Skin of body (tissue), 1 donor: Measurements from ENCODE around the gene ARPC1B. TPM values are rescaled to one million over a fixed set of nuclear protein-coding genes. Genes with fewer than 3 reads are reported as not detected.

Experiments
- total RNA-seq: library from RNA; depleted of rRNA; stranded (reverse); fragments of >200 nt; gene quantifications from one replicate; pipeline ENCODE4 v1.2.3, GENCODE V29; 2014

ARPC1B gene
- total RNA-seq, 1 donor from 2014 or later: 42.1 TPM

Other genes with a start within 250 kb of the ARPC1B start
- 15.7 TPM for gene SMURF1, start 230.6 kb upstream of the ARPC1B start, total RNA-seq
- gene KPNA7, start 166.6 kb upstream of the ARPC1B start, total RNA-seq: not detected
- not detected for gene MYH16, start 101.9 kb upstream of the ARPC1B start, total RNA-seq
- gene ARPC1A, start 48.8 kb upstream of the ARPC1B start, total RNA-seq: 56.2 TPM
- gene PDAP1, start 33.9 kb downstream of the ARPC1B start, total RNA-seq: 14.3 TPM
- 55.2 TPM for gene BUD31, start 34.2 kb downstream of the ARPC1B start, total RNA-seq
- gene PTCD1, start 64.1 kb downstream of the ARPC1B start, total RNA-seq: 3.8 TPM
- gene CPSF4, start 64.2 kb downstream of the ARPC1B start, total RNA-seq: 18.1 TPM
- gene ATP5MF, start 91.4 kb downstream of the ARPC1B start, total RNA-seq: 191 TPM
- 13.3 TPM for gene ZNF789, start 98.2 kb downstream of the ARPC1B start, total RNA-seq
- 31.8 TPM for gene ZNF394, start 125.6 kb downstream of the ARPC1B start, total RNA-seq
- 6.2 TPM for gene ZKSCAN5, start 129.9 kb downstream of the ARPC1B start, total RNA-seq
- gene FAM200A, start 177.4 kb downstream of the ARPC1B start, total RNA-seq: 6.8 TPM
- gene ZNF655, start 183.9 kb downstream of the ARPC1B start, total RNA-seq: 77.3 TPM
- 0.89 TPM for gene TMEM225B, start 223.5 kb downstream of the ARPC1B start, total RNA-seq
- gene ZSCAN25, start 242.2 kb downstream of the ARPC1B start, total RNA-seq: 11.8 TPM